Adrenal gland (tissue), 12 donors: ENCODE results near the gene MTARC2. TPM values are rescaled to one million over a fixed set of nuclear protein-coding genes. Genes with fewer than 3 reads are reported as not detected.

Experiments
- DNase-seq, 7 donors: peaks; one replicate each; pipeline ENCODE4 v3.0.0-alpha.2; 2019 to 2020
- H3K27ac ChIP-seq, 5 donors: fragments of 200-600 bp; sonication (generic) in 4 of 5; 1 replicate in 3 of 5; 2 replicates in 2 of 5; pipeline versions ENCODE4 v1.5.1 to v1.8.0; 2016 to 2020; ENCODE audit warnings: mild to moderate bottlenecking in 1 of 5
- H3K27me3 ChIP-seq: fragments of 200-600 bp; 2 replicates; pipeline ENCODE4 v1.8.0; 2021
- H3K36me3 ChIP-seq, 2 donors: fragments of 200-600 bp; replicated peaks in 1 of 2; 1 replicate in 1 of 2; 2 replicates in 1 of 2; pipeline versions ENCODE4 v1.5.1 to v1.8.0; 2018 to 2022
- H3K4me1 ChIP-seq, 2 donors: fragments of 200-600 bp; replicated peaks in 1 of 2; 1 replicate in 1 of 2; 2 replicates in 1 of 2; pipeline versions ENCODE4 v1.5.1 to v1.8.0; 2018 to 2021
- H3K4me3 ChIP-seq, 4 donors: fragments of 200-600 bp; sonication (generic) in 3 of 4; one replicate each; pipeline ENCODE4 v1.5.1; 2016 to 2018
- H3K9me3 ChIP-seq, 3 donors: fragments of 200-600 bp; sonication (generic) in 1 of 3; replicated peaks in 1 of 3; 1 replicate in 2 of 3; 2 replicates in 1 of 3; pipeline versions ENCODE4 v1.5.1 to v1.8.0; 2016 to 2021
- POLR2A ChIP-seq, 2 donors: fragments of 450-650 bp; IDR thresholded peaks; one replicate each; pipeline ENCODE4 v1.6.1; 2017; ENCODE audit warnings: antibody characterized with exemption in 2 of 2, mild to moderate bottlenecking in 2 of 2, moderate library complexity in 1 of 2
- WGBS, 4 donors: extraction: QIAGEN DNeasy Blood & Tissue Kit in 2 of 4; methylation state at CpG; one replicate each; pipeline versions ENCODE4 v1.1.5 to v1.1.7; 2013 to 2017; 5-methylcytosine and 5-hydroxymethylcytosine counted together
- intact Hi-C, 2 donors: fragments of 100-400 bp; cut with DNase I; formaldehyde crosslinking; loops; one replicate each; pipeline versions ENCODE4 v1.14.1 to v1.15.0; 2022 to 2023
- polyA plus RNA-seq, 3 donors: library from polyadenylated mRNA; stranded (reverse); fragments of 200-250 nt in 2 of 3; fragments of 350-450 nt in 1 of 3; fragmentation: Illumina TruSeq in 1 of 3; extraction: RNeasy Lipid Tissue Mini Kit (QIAGEN cat#74804) in 1 of 3; gene quantifications; one replicate each; pipeline ENCODE4 v1.2.3, GENCODE V29; 2013 to 2014
- total RNA-seq, 9 donors: library from RNA; depleted of rRNA in 4 of 9; stranded (reverse); fragments of >200 nt in 4 of 9; fragments of 120-200 nt in 1 of 9; fragmentation: NEBNext Ultra II Directional in 1 of 9; extraction: Animal tissue kit (Norgen Biotek cat#: 25700) in 1 of 9; gene quantifications; one replicate each; pipeline versions ENCODE4 v1.1.0 to v1.2.4, GENCODE V29; 2013 to 2023
- TF ChIP-seq, protein P1 (sequence below), 6 experiments: fragments of 450-650 bp in 4 of 6; fragments of 200-600 bp in 2 of 6; sonication (generic) in 1 of 6; IDR thresholded peaks; 1 replicate in 5 of 6; 2 replicates in 1 of 6; pipeline versions ENCODE4 v1.5.1 to v1.8.0; 2016 to 2021; ENCODE audit warnings: antibody characterized with exemption in 6 of 6, mild to moderate bottlenecking in 2 of 6, moderate library complexity in 1 of 6
- donor health status: healthy with polysubstance abuse.
- donor health status: Bipolar disorder and iron deficiency.
- donor health status: DM: yes; HTN: yes; CAD: no.
- donor health status: DM: no; HTN: no; CAD: no.
- donor health status: DM: no; HTN: no; CAD: no.
- donor health status: DM: yes; HTN: yes; CAD: no.

The MTARC2 gene
- total and polyA plus RNA-seq, 12 donors, result 13.7 to 48.6 (median 29.8) TPM

DNA sequence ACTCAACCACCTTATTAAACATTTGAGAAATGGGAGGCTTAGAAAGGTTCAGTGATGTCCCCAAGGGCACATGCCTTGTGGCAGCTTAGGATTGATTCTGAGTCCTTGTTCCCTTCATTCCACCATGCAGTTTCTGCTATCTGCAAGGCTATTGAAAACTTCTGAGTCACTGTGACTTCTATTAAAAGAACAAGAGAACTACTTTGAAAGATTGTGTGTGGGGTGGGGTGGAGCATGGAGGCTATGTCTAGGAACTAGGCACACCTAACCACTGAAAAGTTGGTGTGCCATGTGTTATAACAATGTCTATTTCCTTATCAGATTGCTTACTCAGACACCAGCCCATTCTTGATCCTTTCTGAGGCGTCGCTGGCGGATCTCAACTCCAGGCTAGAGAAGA lies 49.4 kb downstream of the MTARC2 start:
- no peaks in the 10 kb centered on the region for H3K9me3 ChIP-seq
- no peaks in the 10 kb centered on the region for H3K27me3 ChIP-seq
- intact Hi-C loops, result no loop called here
- no peaks in the 10 kb centered on the region for H3K36me3 ChIP-seq
- H3K27ac ChIP-seq, result no peak overlapping the region
- WGBS, 4 donors, result 90 to 98% (median 96%) methylated on average over 3 of the region's 3 CpGs
- no peaks in the 10 kb centered on the region for H3K4me1 ChIP-seq
- H3K4me3 ChIP-seq, result no peak overlapping the region
- no peak for DNase-seq
- no peak for TF ChIP-seq POLR2A (IDR thresholded peaks at IDR 0.05)
- TF ChIP-seq, protein P1, sequence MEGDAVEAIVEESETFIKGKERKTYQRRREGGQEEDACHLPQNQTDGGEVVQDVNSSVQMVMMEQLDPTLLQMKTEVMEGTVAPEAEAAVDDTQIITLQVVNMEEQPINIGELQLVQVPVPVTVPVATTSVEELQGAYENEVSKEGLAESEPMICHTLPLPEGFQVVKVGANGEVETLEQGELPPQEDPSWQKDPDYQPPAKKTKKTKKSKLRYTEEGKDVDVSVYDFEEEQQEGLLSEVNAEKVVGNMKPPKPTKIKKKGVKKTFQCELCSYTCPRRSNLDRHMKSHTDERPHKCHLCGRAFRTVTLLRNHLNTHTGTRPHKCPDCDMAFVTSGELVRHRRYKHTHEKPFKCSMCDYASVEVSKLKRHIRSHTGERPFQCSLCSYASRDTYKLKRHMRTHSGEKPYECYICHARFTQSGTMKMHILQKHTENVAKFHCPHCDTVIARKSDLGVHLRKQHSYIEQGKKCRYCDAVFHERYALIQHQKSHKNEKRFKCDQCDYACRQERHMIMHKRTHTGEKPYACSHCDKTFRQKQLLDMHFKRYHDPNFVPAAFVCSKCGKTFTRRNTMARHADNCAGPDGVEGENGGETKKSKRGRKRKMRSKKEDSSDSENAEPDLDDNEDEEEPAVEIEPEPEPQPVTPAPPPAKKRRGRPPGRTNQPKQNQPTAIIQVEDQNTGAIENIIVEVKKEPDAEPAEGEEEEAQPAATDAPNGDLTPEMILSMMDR (IDR thresholded peaks at IDR 0.05), result no peak

DNA sequence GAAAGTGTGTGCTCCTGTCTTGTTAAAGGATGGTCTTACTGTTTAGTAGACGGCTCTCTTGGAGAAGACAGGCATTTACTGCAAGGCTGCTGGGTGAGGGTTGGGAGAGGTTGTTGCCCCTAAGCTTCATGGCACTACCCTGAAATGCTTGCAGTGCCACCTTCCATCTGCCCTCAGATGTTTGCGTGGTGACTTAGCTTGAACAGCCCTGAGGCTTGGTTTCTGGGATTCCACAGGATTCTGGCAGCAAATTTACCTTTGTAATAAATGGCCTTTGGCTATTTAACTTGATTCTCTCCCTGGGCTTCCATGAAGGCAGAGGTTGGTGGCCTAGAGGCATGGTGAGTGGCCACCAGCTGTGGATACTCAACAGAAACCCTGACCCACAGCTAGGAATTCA lies 50.2 kb downstream of the MTARC2 start:
- Histone ChIP-seq H3K4me3 (no peak overlapping the region), H3K27ac (no peak overlapping the region), H3K36me3 (no peaks in the 10 kb centered on the region), H3K27me3 (no peaks in the 10 kb centered on the region), H3K9me3 (no peaks in the 10 kb centered on the region), H3K4me1 (no peaks in the 10 kb centered on the region)
- 88 to 100% (median 97%) methylated on average over 1 to 2 of the region's 2 CpGs for WGBS, 4 donors
- TF ChIP-seq, protein P1 (IDR thresholded peaks at IDR 0.05), result no peak
- no peak for TF ChIP-seq POLR2A (IDR thresholded peaks at IDR 0.05)
- no peak for DNase-seq
- intact Hi-C loops, result no loop called here

DNA sequence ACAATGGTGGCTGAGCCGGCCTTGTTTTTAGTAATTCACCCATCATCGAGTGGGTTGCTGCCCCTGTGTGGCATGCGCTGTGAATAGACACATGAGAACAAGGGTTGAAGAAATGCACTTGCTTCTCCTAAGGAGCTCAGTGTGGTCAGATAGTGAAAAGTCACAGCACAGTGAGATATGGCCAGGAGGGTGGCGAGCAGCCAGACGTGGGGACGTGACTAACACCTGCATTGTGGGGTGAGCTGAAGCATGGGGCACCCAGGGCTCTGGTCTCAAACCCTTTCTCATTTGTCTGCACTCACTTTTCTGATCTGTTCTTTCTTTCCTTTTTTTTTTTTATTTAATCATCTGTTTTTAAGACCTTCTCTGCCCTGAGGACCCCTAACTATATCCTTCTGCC lies 52.1 kb downstream of the MTARC2 start:
- Histone ChIP-seq H3K4me3 (no peak overlapping the region), H3K36me3 (peaks cover 0 to 3% of the 10 kb centered on the region in 2 donors), H3K4me1 (no peaks in the 10 kb centered on the region), H3K27me3 (no peaks in the 10 kb centered on the region), H3K27ac (no peak overlapping the region), H3K9me3 (no peaks in the 10 kb centered on the region)
- 91 to 95% (median 92%) methylated on average over 6 of the region's 6 CpGs for WGBS, 4 donors
- DNase-seq, result no peak
- TF ChIP-seq, protein P1 (IDR thresholded peaks at IDR 0.05), result no peak
- no peak for TF ChIP-seq POLR2A (IDR thresholded peaks at IDR 0.05)
- intact Hi-C loops, result no loop called here

DNA sequence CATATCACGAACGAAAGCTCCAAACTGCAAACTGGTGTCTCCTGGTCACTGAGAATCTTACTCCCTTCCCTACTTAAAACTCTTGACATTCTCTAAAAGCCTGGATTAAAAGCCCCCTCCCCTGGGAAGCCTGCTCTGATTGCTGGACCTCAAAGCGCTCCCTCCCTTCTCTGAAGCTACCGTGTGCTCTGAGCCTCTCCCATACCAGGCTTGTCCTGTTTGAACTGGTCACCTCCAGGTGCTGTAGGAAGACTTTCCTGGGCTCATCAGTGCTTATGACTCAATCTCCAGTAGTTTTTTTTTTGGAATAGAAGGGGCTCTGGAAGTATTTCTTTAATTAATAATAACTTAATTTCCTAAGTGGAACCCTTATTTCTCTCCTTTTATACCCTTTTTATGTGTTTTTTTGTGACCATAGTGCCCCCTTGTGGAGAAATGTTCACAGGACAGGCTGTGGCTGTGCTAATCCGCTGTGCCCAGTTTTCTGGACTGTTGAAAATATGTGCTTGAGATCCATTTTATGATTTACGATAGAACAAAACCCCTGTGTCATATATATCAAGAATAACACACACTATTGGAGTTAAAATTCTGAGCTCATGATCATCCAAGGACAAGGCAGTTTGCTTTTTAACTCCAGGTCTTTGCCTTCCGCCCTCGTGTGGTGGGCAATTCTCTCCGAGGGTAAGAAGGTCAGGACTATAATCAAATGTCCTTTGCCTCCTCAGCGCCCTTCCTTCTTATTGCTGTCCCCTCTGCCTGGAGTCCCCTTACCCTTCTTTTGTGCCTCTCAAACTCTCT lies 55.5 kb downstream of the MTARC2 start:
- no peak for TF ChIP-seq POLR2A (IDR thresholded peaks at IDR 0.05)
- TF ChIP-seq, protein P1 (IDR thresholded peaks at IDR 0.05), result peak; percentile 47 to 88 (median 68)
- DNase-seq, result peak in 4 of 7 donors; percentile 26 to 53 (median 45)
- H3K27ac ChIP-seq, result no peak overlapping the region
- intact Hi-C loops, result no loop called here
- no peaks in the 10 kb centered on the region for H3K4me1 ChIP-seq
- no peaks in the 10 kb centered on the region for H3K9me3 ChIP-seq
- H3K36me3 ChIP-seq, result peaks cover 0 to 4% of the 10 kb centered on the region in 2 donors
- no peaks in the 10 kb centered on the region for H3K27me3 ChIP-seq
- no peak overlapping the region for H3K4me3 ChIP-seq
- WGBS, 4 donors, result 66 to 72% (median 70%) methylated on average over 10 of the region's 10 CpGs
